Spleen (tissue), 11 donors: ENCODE measurements around the gene SPDYE3. TPM values are rescaled to one million over a fixed set of nuclear protein-coding genes. Genes with fewer than 3 reads are reported as not detected.
A peak's percentile ranks its signal among the peaks of the same experiment; 100 is the strongest.
"Not testable (repeated sequence)": the region's sequence is repeated elsewhere in the genome, so short reads cannot be mapped to it uniquely, and the experiment has no call there.

Experiments
- DNase-seq: peaks from one replicate; pipeline ENCODE4 v3.0.0-alpha.2; 2020
- H3K27ac ChIP-seq, 8 donors: fragments of 200-600 bp; sonication (generic) in 7 of 8; 1 replicate in 4 of 8; 2 replicates in 4 of 8; pipeline versions ENCODE4 v1.5.0 to v1.8.0; 2016 to 2021; ENCODE audit warnings: inconsistent platforms in 4 of 8, mild to moderate bottlenecking in 4 of 8, moderate library complexity in 1 of 8
- H3K27me3 ChIP-seq, 7 donors: fragments of 200-600 bp; sonication (generic) in 6 of 7; replicated peaks in 1 of 7; 1 replicate in 4 of 7; 2 replicates in 3 of 7; pipeline versions ENCODE4 v1.5.0 to v1.8.0; 2016 to 2021; ENCODE audit warnings: inconsistent platforms in 3 of 7, mild to moderate bottlenecking in 1 of 7
- H3K36me3 ChIP-seq, 6 donors: fragments of 200-600 bp; sonication (generic) in 5 of 6; 1 replicate in 4 of 6; 2 replicates in 2 of 6; pipeline versions ENCODE4 v1.5.0 to v1.8.0; 2016 to 2021; ENCODE audit warnings: inconsistent platforms in 2 of 6
- H3K4me1 ChIP-seq, 6 donors: fragments of 200-600 bp; sonication (generic) in 5 of 6; 1 replicate in 3 of 6; 2 replicates in 3 of 6; pipeline versions ENCODE4 v1.5.0 to v1.8.0; 2016 to 2021; ENCODE audit warnings: inconsistent platforms in 3 of 6
- H3K4me3 ChIP-seq, 8 donors: fragments of 200-600 bp; sonication (generic) in 7 of 8; 1 replicate in 4 of 8; 2 replicates in 4 of 8; pipeline versions ENCODE4 v1.5.0 to v1.8.0; 2016 to 2021; ENCODE audit warnings: inconsistent platforms in 4 of 8, mild to moderate bottlenecking in 4 of 8, moderate library complexity in 2 of 8
- H3K9me3 ChIP-seq, 8 donors: fragments of 200-600 bp; sonication (generic) in 7 of 8; 1 replicate in 4 of 8; 2 replicates in 4 of 8; pipeline versions ENCODE4 v1.5.0 to v1.8.0; 2016 to 2021; ENCODE audit warnings: inconsistent platforms in 4 of 8
- POLR2A ChIP-seq, 3 donors: fragments of 450-650 bp; IDR thresholded peaks; one replicate each; pipeline ENCODE4 v1.5.1; 2017; ENCODE audit warnings: antibody characterized with exemption in 3 of 3, mild to moderate bottlenecking in 1 of 3
- POLR2AphosphoS5 ChIP-seq, 3 donors: sonication (generic); formaldehyde crosslinking; IDR thresholded peaks; one replicate each; pipeline ENCODE4 v1.5.1; 2017; ENCODE audit warnings: antibody characterized with exemption in 3 of 3
- WGBS, 5 donors: extraction: QIAGEN DNeasy Blood & Tissue Kit in 3 of 5; methylation state at CpG; one replicate each; pipeline versions ENCODE4 v1.1.5 to v1.1.7; 2013 to 2018; 5-methylcytosine and 5-hydroxymethylcytosine counted together
- intact Hi-C: fragments of 100-400 bp; cut with DNase I; formaldehyde crosslinking; loops from one replicate; pipeline ENCODE4 v1.15.0; 2023; ENCODE audit warnings: low total_unique reads
- polyA plus RNA-seq, 3 donors: library from polyadenylated mRNA; stranded (reverse); fragments of 200-250 nt; gene quantifications; one replicate each; pipeline ENCODE4 v1.2.1, GENCODE V29; 2013
- total RNA-seq, 7 donors: library from RNA; depleted of rRNA in 3 of 7; stranded (reverse); fragments of >200 nt in 3 of 7; fragmentation: NEBNext Ultra II Directional in 4 of 7; extraction: Animal tissue kit (Norgen Biotek cat#: 25700) in 4 of 7; gene quantifications; one replicate each; pipeline versions ENCODE4 v1.1.0 to v1.2.1, GENCODE V29; 2016 to 2021
- TF ChIP-seq, protein P1 (sequence below), 11 experiments: fragments of 200-600 bp in 7 of 11; fragments of 450-650 bp in 4 of 11; sonication (generic) in 4 of 11; IDR thresholded peaks in 8 of 11; conservative IDR thresholded peaks in 3 of 11; 1 replicate in 7 of 11; 2 replicates in 4 of 11; pipeline versions ENCODE4 v1.4.0 to v1.8.0; 2016 to 2021; ENCODE audit warnings: antibody characterized with exemption in 11 of 11, inconsistent platforms in 4 of 11, mild to moderate bottlenecking in 1 of 11
- donor health status: healthy with polysubstance abuse.
- donor health status: DM: no; HTN: no; CAD: no; lungs with moderate emphysema.
- donor health status: DM: no; HTN: no; CAD: no.
- donor health status: Bipolar disorder and iron deficiency.
- donor health status: healthy.
- donor health status: DM: no; HTN: no; CAD: no.
- donor health status: DM: yes; HTN: yes; CAD: no.

Gene SPDYE3
- total and polyA plus RNA-seq, 10 donors = 0.09 to 0.22 (median 0.15) TPM; not detected in 7

DNA sequence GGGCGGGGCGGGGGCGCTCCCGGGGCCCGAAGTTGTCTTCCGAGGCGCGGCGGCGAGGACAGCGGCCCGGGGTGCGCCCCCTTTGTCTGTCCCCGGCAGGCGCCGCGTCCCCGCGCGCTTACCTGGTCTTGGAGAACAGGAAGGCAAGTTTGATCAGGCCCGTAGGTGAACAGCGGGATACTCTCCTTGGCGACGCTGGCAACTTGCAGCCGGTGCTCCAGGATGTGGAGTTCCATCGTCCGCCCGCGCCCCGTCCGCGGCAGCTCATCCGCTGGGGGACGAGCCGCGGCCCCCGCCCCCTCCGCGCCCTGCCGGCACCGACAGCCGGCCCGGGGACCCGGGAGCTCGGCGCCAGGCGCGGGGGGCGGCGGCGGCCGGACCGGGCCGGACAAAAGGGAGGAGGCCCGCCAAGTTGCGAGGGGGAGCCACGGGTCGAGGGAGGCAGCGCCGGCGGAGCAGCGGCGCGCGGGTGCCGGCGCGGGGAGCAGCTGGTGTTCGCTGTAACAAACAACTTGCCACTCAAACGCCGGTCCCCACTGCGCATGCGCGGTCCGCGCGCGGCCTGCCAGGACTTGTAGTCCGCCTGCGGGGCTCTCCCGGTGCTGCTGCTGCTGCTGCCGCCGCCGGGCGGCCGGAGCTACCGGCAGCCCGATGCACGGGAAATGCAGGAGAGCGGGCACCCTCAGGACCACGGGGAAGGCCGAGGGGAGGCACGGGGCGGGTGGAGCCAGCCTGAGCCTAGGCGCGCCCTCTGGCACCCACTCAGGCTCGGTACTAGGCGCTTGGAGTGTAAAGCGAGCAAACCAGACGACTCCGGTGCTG lies 35.6 kb upstream of the SPDYE3 start:
- Histone ChIP-seq H3K27me3 (no peaks in the 10 kb centered on the region), H3K4me1 (peaks cover 0 to 40% (median 13%) of the 10 kb centered on the region in 6 donors), H3K9me3 (no peaks in the 10 kb centered on the region), H3K27ac (peak overlapping the region in 7 of 8 donors; percentile 51 to 89 (median 74)), H3K36me3 (no peaks in the 10 kb centered on the region), H3K4me3 (peak overlapping the region; percentile 59 to 88 (median 67))
- intact Hi-C loops = no loop called here
- peak; percentile 100 for DNase-seq
- TF ChIP-seq POLR2A (IDR thresholded peaks at IDR 0.05) (no peak), POLR2AphosphoS5 (IDR thresholded peaks at IDR 0.05) (peak; percentile 59 to 84 (median 76))
- TF ChIP-seq, protein P1, sequence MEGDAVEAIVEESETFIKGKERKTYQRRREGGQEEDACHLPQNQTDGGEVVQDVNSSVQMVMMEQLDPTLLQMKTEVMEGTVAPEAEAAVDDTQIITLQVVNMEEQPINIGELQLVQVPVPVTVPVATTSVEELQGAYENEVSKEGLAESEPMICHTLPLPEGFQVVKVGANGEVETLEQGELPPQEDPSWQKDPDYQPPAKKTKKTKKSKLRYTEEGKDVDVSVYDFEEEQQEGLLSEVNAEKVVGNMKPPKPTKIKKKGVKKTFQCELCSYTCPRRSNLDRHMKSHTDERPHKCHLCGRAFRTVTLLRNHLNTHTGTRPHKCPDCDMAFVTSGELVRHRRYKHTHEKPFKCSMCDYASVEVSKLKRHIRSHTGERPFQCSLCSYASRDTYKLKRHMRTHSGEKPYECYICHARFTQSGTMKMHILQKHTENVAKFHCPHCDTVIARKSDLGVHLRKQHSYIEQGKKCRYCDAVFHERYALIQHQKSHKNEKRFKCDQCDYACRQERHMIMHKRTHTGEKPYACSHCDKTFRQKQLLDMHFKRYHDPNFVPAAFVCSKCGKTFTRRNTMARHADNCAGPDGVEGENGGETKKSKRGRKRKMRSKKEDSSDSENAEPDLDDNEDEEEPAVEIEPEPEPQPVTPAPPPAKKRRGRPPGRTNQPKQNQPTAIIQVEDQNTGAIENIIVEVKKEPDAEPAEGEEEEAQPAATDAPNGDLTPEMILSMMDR (IDR thresholded peaks at IDR 0.05 in 8 of 11, conservative IDR thresholded peaks at IDR 0.05 in 3 of 11) = peak in 10 of 11 experiments; percentile 20 to 72 (median 49)
- 1 to 2% (median 1%) methylated on average over 17 to 98 of the region's 101 CpGs for WGBS, 5 donors

DNA sequence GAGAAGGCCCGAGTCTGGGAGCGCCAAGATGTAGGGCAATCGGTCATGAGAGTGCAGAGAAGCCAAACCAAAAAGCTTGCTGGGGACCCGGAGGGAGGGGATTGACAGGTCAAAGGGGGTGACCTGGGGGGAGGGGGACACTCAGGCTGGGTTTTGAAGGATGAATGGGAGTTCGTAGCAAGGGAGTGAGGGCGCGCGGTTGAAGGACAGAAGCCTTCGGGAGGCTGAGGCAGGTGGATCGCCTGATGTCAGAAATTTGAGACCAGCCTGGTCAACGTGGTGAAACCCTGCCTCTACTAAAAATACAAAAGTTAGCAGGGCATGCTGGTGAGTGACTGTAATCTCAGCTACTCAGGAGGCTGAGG lies 35.0 kb upstream of the SPDYE3 start:
- peak overlapping the region in 7 of 8 donors; percentile 51 to 89 (median 74) for H3K27ac ChIP-seq
- DNase-seq, H3K27me3 ChIP-seq, H3K9me3 ChIP-seq, H3K36me3 ChIP-seq, intact Hi-C loops: not testable (repeated sequence)
- H3K4me3 ChIP-seq = peak overlapping the region; percentile 59 to 88 (median 67)
- H3K4me1 ChIP-seq = peaks cover 0 to 40% (median 13%) of the 10 kb centered on the region in 6 donors
- 49 to 55% (median 51%) methylated on average over 11 of the region's 11 CpGs for WGBS, 5 donors

DNA sequence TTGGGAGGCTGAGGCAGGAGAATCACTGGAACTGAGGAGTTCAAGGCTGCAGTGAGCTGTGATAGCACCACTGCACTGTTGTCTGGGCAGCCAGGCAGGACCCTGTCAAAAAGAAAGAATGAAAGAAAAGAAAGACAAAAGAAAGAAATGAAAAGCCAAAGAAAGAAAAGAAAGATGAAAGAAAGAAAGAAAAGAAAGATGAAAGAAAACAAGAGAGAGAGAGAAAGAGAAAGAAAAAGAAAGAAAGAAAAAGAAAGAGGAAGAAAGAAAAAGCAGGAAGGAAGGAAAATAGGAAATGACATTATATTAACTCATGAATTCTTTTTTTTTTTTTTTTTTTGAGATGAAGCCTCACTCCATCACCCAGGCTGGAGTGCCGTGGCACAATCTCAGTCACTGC lies 32.4 kb upstream of the SPDYE3 start:
- no peaks in the 10 kb centered on the region for H3K27me3 ChIP-seq
- no peak for DNase-seq
- H3K9me3 ChIP-seq = no peaks in the 10 kb centered on the region
- H3K4me1 ChIP-seq = peaks cover 0 to 32% (median 13%) of the 10 kb centered on the region in 6 donors
- H3K4me3 ChIP-seq = no peak overlapping the region
- TF ChIP-seq POLR2AphosphoS5 (IDR thresholded peaks at IDR 0.05) (no peak), POLR2A (IDR thresholded peaks at IDR 0.05) (no peak)
- TF ChIP-seq, protein P1 (IDR thresholded peaks at IDR 0.05 in 8 of 11, conservative IDR thresholded peaks at IDR 0.05 in 3 of 11) = no peak
- intact Hi-C loops = no loop called here
- WGBS, 5 donors = 43 to 78% (median 63%) methylated on average over 1 of the region's 1 CpG
- H3K36me3 ChIP-seq = no peaks in the 10 kb centered on the region
- peak overlapping the region in 2 of 8 donors; percentile 32 to 35 for H3K27ac ChIP-seq

DNA sequence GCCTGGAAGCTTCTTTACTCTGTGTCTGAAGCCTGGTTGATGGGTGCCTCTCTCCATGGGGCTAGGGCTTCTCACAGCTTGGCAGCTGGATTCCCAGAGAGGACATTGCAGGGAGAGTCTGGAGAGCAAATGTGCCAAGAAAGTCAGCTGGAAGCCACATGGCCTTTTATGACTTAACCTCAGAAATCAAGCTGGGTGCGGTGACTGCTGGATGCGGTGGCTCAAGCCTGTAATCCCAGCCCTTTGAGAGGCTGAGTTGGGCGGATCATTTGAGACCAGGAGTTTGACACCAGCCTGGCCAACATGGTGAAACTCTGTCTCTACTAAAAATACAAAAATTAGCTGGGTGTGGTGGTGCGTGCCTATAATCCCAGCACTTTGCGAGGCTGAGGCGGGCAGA lies 31.4 kb upstream of the SPDYE3 start:
- H3K27me3 ChIP-seq, DNase-seq, H3K9me3 ChIP-seq, H3K4me3 ChIP-seq, H3K36me3 ChIP-seq, intact Hi-C loops: not testable (repeated sequence)
- Histone ChIP-seq H3K27ac (peak overlapping the region in 2 of 8 donors; percentile 32 to 35), H3K4me1 (peaks cover 0 to 25% (median 8%) of the 10 kb centered on the region in 6 donors)
- WGBS, 5 donors = 91 to 98% (median 96%) methylated on average over 6 of the region's 6 CpGs

DNA sequence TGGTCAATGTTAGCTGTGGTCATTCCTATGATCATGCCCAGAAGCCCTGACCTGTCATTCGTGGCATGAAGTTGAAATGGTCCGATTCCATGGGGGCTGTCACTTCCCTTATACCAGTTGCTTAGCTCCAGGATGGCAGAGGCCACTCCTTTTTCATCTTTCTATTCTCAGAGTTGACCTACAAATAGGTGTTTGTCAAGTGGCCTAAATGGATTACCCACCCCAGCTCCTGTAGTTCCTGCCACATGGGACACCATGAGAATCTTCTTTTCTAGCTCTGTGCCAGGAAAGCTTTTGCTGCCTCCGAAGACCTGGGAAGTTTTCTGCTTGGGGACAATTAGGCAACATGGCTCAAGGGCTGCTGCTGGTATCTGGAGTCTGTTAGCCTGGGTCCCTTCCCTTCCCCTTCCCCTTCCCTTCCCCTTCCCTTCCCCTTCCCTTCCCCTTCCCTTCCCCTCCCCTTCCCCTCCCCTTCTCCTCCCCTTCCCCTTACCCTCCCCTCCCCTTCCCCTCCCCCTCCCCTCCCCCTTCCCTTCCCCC lies 25.4 kb upstream of the SPDYE3 start:
- intact Hi-C loops, H3K4me3 ChIP-seq, H3K4me1 ChIP-seq, H3K27me3 ChIP-seq, H3K9me3 ChIP-seq, DNase-seq, H3K27ac ChIP-seq: not testable (repeated sequence)
- WGBS, 5 donors = 63 to 95% (median 74%) methylated on average over 3 of the region's 3 CpGs
- H3K36me3 ChIP-seq = peaks cover 0 to 10% (median 0%) of the 10 kb centered on the region in 6 donors

DNA sequence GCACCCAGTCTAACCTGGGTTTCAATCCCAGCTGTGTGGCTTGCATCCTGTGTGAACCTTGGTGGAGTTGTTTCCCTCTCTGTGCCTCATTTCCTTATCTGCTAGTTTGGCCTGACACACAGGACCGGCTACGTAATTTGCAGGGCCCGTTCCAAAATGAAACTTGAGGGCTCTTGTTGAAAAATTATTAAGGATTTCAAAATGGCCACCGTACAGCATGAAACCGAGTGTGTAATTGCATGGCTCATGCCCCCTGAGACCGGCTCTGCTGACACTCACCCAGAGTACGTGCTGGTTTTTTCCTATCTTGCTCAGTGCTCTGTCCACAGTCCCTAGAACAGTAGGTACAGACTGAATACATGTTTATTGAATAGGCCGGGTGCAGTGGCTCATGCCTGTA lies 24.4 kb upstream of the SPDYE3 start:
- 92 to 94% (median 94%) methylated on average over 6 to 8 of the region's 8 CpGs for WGBS, 5 donors
- H3K4me1 ChIP-seq, DNase-seq, intact Hi-C loops, H3K27ac ChIP-seq, H3K9me3 ChIP-seq, H3K4me3 ChIP-seq, H3K27me3 ChIP-seq: not testable (repeated sequence)
- peaks cover 0 to 10% (median 0%) of the 10 kb centered on the region in 6 donors for H3K36me3 ChIP-seq

DNA sequence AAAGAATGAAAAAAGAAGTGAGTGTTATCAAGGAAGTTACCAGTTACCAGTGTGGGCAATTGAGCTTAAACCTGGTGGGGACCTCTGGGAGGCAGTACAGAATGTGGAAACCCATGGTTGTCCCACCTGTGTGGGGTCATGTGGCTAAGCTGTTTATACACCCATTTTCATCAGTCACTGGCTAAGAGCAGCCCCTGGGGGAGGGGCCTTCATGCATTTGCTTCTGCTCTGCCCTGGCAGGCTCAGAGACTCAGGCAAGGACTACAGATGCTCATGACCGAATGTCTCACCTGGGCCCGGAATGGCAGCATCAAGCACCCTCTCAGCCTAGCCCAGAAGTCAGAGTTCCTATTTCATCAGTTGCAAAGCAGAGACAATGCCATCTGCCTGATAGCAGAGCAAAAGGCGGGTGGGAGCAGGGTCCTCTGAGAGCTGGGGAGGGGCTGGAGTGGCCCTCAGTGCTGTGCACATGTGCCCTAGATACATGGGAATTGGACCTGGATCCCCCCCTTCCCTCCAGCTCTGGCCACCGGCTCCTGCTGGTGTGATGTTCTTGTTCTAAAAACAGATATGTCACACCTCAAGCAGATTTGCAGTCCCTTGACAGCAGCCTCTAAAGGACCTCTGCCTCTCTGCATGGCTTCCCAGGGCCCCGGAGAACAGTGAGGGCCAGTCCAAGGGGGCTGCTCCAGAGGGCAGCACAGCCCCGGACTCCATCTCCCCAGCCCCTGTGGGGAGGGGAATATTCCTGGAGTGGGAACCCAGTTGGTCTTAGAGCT lies 20.1 kb upstream of the SPDYE3 start:
- H3K27me3 ChIP-seq, intact Hi-C loops, H3K9me3 ChIP-seq, H3K4me1 ChIP-seq, H3K27ac ChIP-seq, H3K4me3 ChIP-seq, DNase-seq: not testable (repeated sequence)
- 85 to 95% (median 89%) methylated on average over 4 to 6 of the region's 6 CpGs for WGBS, 5 donors
- peaks cover 0 to 10% (median 0%) of the 10 kb centered on the region in 6 donors for H3K36me3 ChIP-seq

DNA sequence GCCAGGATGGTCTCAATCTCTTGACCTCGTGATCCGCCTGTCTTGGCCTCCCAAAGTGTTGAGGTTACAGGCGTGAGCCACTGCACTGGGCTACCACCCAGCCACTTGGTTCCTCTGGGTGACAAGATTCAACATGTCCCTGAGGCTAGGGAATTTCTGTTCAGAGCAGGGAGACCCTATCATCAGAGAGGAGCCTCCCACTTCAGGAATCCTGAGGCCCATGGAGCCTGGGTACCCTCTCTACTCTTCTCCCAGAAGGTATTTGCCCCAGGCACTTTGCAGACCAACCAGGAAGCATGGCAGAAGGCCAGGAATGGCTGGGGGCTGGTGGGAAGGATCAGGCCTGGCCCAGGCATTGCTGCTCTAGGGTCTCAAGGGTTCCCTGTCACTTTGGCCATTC lies 19.2 kb upstream of the SPDYE3 start:
- H3K36me3 ChIP-seq, H3K27ac ChIP-seq, H3K4me3 ChIP-seq, intact Hi-C loops, H3K4me1 ChIP-seq, DNase-seq, H3K27me3 ChIP-seq, H3K9me3 ChIP-seq: not testable (repeated sequence)
- 92 to 100% (median 98%) methylated on average over 3 of the region's 3 CpGs for WGBS, 5 donors
